Activated gamma-delta T cell treated with Interleukin-2 at 50 U/mL for 16 hours (primary cell): ENCODE data around the gene PRKX.
"Not testable (repeated sequence)": the region's sequence is repeated elsewhere in the genome, so short reads cannot be mapped to it uniquely, and the experiment has no call there.

Source experiments
- DNase-seq: peaks from one replicate; pipeline ENCODE4 v3.0.0-alpha.2; 2020

The PRKX gene

GRCh38 chrX:3567686-3568085, 145.8 kb downstream of the PRKX start:
- DNase-seq = no peak

- no peak for DNase-seq
Observed at GRCh38 chrX:3563451-3563850, 150.0 kb downstream of the PRKX start.

GRCh38 chrX:3560010-3560409, 153.4 kb downstream of the PRKX start:
- DNase-seq = not testable (repeated sequence)
